ENCODE data around the gene PEX16.

- no peak for TF ChIP-seq CTCF (IDR thresholded peaks at IDR 0.05)
- TF ChIP-seq ZFX (IDR thresholded peaks at IDR 0.05; ENCODE audit: borderline replicate concordance), result no peak
Measured at GRCh38 chr11:45925550-45925949, 7.9 kb upstream of the PEX16 start.

Measured in 22Rv1 (cell line).